Parathyroid adenoma (tissue), 2 donors: ENCODE results near the gene PRICKLE2.

Experiments used
- H2AFZ ChIP-seq: fragments of 300-600 bp; sonication (generic); one replicate; pipeline ENCODE4 v1.7.0; 2017; ENCODE audit warnings: antibody characterized with exemption, mild to moderate bottlenecking
- H3K27ac ChIP-seq: fragments of 300-600 bp; sonication (generic); one replicate; pipeline ENCODE4 v1.7.0; 2017
- H3K27me3 ChIP-seq: fragments of 300-600 bp; sonication (generic); one replicate; pipeline ENCODE4 v1.7.0; 2017; ENCODE audit warnings: low read length; ENCODE audit not compliant: control insufficient read depth, insufficient read depth
- H3K36me3 ChIP-seq: fragments of 300-600 bp; sonication (generic); one replicate; pipeline ENCODE4 v1.7.0; 2017; ENCODE audit warnings: low read length; ENCODE audit not compliant: control insufficient read depth, insufficient read depth
- H3K4me1 ChIP-seq: fragments of 300-600 bp; sonication (generic); one replicate; pipeline ENCODE4 v1.7.0; 2017; ENCODE audit warnings: control low read depth
- H3K4me2 ChIP-seq: fragments of 300-600 bp; sonication (generic); one replicate; pipeline ENCODE4 v1.7.0; 2017; ENCODE audit warnings: low read length
- H3K4me3 ChIP-seq: fragments of 300-600 bp; sonication (generic); one replicate; pipeline ENCODE4 v1.7.0; 2017; ENCODE audit warnings: low read depth, low read length
- H3K79me2 ChIP-seq: fragments of 300-600 bp; sonication (generic); one replicate; pipeline ENCODE4 v1.7.0; 2017; ENCODE audit warnings: control low read depth
- H3K9ac ChIP-seq: fragments of 300-600 bp; sonication (generic); one replicate; pipeline ENCODE4 v1.7.0; 2017; ENCODE audit warnings: mild to moderate bottlenecking
- H3K9me3 ChIP-seq: fragments of 300-600 bp; sonication (generic); one replicate; pipeline ENCODE4 v1.7.0; 2017; ENCODE audit warnings: low read length; ENCODE audit not compliant: control insufficient read depth
- TF ChIP-seq, protein P1 (sequence below): fragments of 300-600 bp; sonication (generic); IDR thresholded peaks from one replicate; pipeline ENCODE4 v1.7.0; 2017; ENCODE audit warnings: antibody characterized with exemption, mild to moderate bottlenecking
- donor health status: primary hyperparathyroidism.

PRICKLE2 gene

DNA sequence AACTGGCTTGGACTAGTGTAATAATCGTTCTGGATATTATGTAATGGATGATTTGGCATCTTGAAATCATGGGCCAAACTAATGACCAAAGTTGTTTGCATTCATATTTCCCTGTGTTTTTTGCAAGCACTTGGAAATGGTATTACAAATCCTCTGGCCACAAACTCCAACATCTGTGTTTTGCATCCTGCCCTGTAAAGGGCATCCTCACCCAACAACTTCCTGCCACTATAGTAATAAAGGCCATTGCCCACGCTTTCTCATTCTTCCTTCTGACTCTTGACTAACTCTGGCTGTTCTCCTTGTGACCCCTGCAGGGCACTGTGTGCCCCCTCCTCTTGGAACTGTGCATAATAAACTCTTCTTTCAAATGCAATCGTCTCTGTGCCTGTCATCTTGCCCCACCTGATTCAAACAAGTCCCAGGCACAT, 176.6 kb downstream of the PRICKLE2 start:
- Histone ChIP-seq H3K9me3 (no peaks in the 10 kb centered on the region), H3K27ac (no peak overlapping the region), H3K4me3 (no peak overlapping the region), H3K27me3 (no peaks in the 10 kb centered on the region), H3K4me1 (peaks cover 2% of the 10 kb centered on the region), H2AFZ (no peak overlapping the region), H3K36me3 (no peaks in the 10 kb centered on the region), H3K79me2 (no peaks in the 10 kb centered on the region), H3K4me2 (no peak overlapping the region), H3K9ac (no peak overlapping the region)
- TF ChIP-seq, protein P1, sequence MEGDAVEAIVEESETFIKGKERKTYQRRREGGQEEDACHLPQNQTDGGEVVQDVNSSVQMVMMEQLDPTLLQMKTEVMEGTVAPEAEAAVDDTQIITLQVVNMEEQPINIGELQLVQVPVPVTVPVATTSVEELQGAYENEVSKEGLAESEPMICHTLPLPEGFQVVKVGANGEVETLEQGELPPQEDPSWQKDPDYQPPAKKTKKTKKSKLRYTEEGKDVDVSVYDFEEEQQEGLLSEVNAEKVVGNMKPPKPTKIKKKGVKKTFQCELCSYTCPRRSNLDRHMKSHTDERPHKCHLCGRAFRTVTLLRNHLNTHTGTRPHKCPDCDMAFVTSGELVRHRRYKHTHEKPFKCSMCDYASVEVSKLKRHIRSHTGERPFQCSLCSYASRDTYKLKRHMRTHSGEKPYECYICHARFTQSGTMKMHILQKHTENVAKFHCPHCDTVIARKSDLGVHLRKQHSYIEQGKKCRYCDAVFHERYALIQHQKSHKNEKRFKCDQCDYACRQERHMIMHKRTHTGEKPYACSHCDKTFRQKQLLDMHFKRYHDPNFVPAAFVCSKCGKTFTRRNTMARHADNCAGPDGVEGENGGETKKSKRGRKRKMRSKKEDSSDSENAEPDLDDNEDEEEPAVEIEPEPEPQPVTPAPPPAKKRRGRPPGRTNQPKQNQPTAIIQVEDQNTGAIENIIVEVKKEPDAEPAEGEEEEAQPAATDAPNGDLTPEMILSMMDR = no peak

DNA sequence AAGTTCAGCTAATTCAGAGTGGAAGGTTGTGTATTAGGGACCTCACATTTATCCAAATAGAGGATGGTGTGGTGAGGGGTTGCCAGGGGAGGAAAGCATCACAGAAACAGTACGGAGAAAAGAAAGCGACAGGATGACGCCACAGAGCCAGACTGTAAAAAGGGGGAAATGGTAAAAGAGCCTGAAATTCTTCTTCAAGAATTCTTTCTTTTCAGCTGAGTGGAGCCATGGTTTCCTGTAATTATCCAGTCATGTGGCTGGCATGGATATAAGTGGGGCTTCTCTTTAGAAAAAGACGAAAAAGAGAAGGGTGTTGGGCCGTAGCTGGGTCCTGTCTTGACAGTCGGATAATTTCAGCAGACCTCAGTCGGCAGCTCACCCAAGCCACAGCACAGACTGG, 177.5 kb downstream of the PRICKLE2 start:
- no peaks in the 10 kb centered on the region for H3K27me3 ChIP-seq
- H3K9me3 ChIP-seq = no peaks in the 10 kb centered on the region
- no peaks in the 10 kb centered on the region for H3K4me1 ChIP-seq
- no peaks in the 10 kb centered on the region for H3K36me3 ChIP-seq
- H3K9ac ChIP-seq = no peak overlapping the region
- H3K4me2 ChIP-seq = no peak overlapping the region
- no peaks in the 10 kb centered on the region for H3K79me2 ChIP-seq
- no peak overlapping the region for H3K4me3 ChIP-seq
- TF ChIP-seq, protein P1 = no peak
- no peak overlapping the region for H3K27ac ChIP-seq
- no peak overlapping the region for H2AFZ ChIP-seq

DNA sequence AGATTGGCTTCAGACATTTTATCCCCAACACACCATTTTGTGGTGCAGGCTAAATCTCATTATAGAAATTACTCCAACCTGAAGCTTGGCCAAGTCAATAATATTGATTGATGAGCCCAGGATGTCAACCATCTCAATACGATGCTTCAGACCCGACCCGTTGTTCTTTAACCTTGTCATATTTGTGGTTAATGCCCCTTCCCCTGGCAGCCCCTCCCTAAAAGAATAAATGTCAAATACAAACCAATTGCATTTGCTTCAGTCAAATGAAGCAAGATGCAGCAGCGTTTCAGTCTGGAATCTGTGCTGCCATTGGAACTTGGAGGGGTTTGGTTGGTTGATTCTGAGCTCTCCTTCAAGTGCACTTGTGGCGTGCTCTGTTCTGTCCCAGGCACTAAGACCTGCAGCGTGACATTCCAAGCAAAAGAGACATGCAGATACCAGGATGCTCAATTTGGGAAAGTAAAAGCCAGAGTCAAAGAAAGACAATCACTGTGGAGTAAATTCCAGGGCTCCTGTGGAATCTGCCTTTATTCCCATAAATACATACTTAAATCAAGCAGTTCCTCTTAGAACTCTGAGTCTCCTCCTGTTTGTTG, 178.2 kb downstream of the PRICKLE2 start:
- no peak overlapping the region for H3K27ac ChIP-seq
- no peaks in the 10 kb centered on the region for H3K9me3 ChIP-seq
- H3K4me1 ChIP-seq = no peaks in the 10 kb centered on the region
- H3K27me3 ChIP-seq = no peaks in the 10 kb centered on the region
- H3K4me3 ChIP-seq = no peak overlapping the region
- H3K4me2 ChIP-seq = no peak overlapping the region
- H3K36me3 ChIP-seq = no peaks in the 10 kb centered on the region
- TF ChIP-seq, protein P1 = no peak
- no peaks in the 10 kb centered on the region for H3K79me2 ChIP-seq
- H3K9ac ChIP-seq = no peak overlapping the region
- H2AFZ ChIP-seq = no peak overlapping the region

DNA sequence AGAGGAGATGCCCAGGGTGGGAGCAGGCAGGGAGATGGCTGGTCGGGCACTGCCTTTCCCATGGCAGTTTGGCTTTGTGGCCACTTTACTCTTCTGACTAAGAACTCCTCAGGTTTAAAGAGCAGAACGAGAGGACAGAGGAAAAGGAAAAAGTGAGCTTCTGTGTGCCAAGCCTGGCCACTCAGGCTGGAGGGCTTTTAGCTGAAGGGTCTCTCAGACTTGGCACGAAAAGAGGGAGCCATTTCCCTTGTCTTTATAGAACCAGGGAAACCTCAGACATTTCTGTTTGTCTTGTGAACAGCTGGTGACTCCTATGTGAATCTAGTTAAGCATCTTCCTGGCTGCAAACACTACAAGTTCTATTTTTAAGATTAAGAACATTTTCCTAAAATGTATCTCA, 178.7 kb downstream of the PRICKLE2 start:
- Histone ChIP-seq H3K4me1 (no peaks in the 10 kb centered on the region), H3K9me3 (no peaks in the 10 kb centered on the region), H3K27me3 (no peaks in the 10 kb centered on the region), H2AFZ (no peak overlapping the region), H3K79me2 (no peaks in the 10 kb centered on the region), H3K4me3 (no peak overlapping the region), H3K36me3 (no peaks in the 10 kb centered on the region), H3K4me2 (no peak overlapping the region), H3K9ac (no peak overlapping the region), H3K27ac (no peak overlapping the region)
- TF ChIP-seq, protein P1 = no peak

DNA sequence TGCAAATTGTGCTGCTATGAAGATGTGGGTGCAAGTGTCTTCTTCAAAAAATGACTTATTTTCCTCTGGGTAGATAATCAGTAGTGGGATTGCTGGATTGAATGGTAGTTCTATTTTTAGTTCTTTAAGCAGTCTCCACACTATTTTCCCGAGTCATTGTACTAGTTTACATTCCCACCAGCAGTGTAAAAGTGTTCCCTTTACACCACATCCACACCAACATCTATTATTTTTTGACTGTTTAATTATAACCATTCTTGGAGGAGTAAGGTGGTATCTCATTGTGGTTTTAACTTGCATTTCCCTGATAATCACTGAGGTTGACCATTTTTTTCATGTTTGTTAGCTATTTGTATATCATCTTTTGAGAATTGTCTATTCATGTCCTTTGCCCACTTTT, 182.3 kb downstream of the PRICKLE2 start:
- H2AFZ ChIP-seq = no peak overlapping the region
- H3K9me3 ChIP-seq = no peaks in the 10 kb centered on the region
- TF ChIP-seq, protein P1 = no peak
- no peaks in the 10 kb centered on the region for H3K4me1 ChIP-seq
- H3K4me2 ChIP-seq = no peak overlapping the region
- H3K79me2 ChIP-seq = no peaks in the 10 kb centered on the region
- H3K36me3 ChIP-seq = no peaks in the 10 kb centered on the region
- no peak overlapping the region for H3K27ac ChIP-seq
- no peaks in the 10 kb centered on the region for H3K27me3 ChIP-seq
- H3K4me3 ChIP-seq = no peak overlapping the region
- no peak overlapping the region for H3K9ac ChIP-seq
